Astrocyte (in vitro differentiated cells and primary cell): ENCODE results near the gene TBL2. TPM values are rescaled to one million over a fixed set of nuclear protein-coding genes. Genes with fewer than 3 reads are reported as not detected.

Experiments
- DNase-seq: peaks from one replicate; pipeline ENCODE4 v3.0.0-alpha.2; 2010; ENCODE audit warnings: low read depth
- FAIRE-seq: peaks from 2 replicates; lab custom pipeline; 2011; peaks lifted over from hg19 to GRCh38; lab: Jason Lieb, UNC
- H2AFZ ChIP-seq: 2 replicates; pipeline ENCODE4 v1.6.0; 2012; ENCODE audit warnings: low read depth, low read length, inconsistent platforms
- H3K27ac ChIP-seq: 2 replicates; pipeline ENCODE4 v1.5.1; 2011; ENCODE audit warnings: low read depth, low read length, inconsistent platforms
- H3K27me3 ChIP-seq: 2 replicates; pipeline ENCODE4 v1.6.0; 2011; ENCODE audit warnings: low read length, inconsistent platforms; ENCODE audit not compliant: insufficient read depth
- H3K36me3 ChIP-seq: 2 replicates; pipeline ENCODE4 v1.5.1; 2011; ENCODE audit warnings: low read length, inconsistent platforms; ENCODE audit not compliant: insufficient read depth
- H3K4me1 ChIP-seq: 2 replicates; pipeline ENCODE4 v1.5.1; 2011; ENCODE audit warnings: low read length, inconsistent platforms; ENCODE audit not compliant: insufficient read depth
- H3K4me2 ChIP-seq: 2 replicates; pipeline ENCODE4 v1.6.0; 2012; ENCODE audit warnings: low read length, inconsistent platforms
- H3K4me3 ChIP-seq: 2 replicates; pipeline ENCODE4 v1.5.1; 2011; ENCODE audit warnings: low read depth, mild to moderate bottlenecking, low read length, inconsistent platforms; ENCODE audit not compliant: insufficient read depth
- H3K79me2 ChIP-seq: 2 replicates; pipeline ENCODE4 v1.6.0; 2012; ENCODE audit warnings: mild to moderate bottlenecking, low read length, inconsistent platforms; ENCODE audit not compliant: insufficient read depth
- H3K9ac ChIP-seq: 2 replicates; pipeline ENCODE4 v1.6.0; 2012; ENCODE audit warnings: mild to moderate bottlenecking, low read length, inconsistent platforms
- H3K9me3 ChIP-seq: 2 replicates; pipeline ENCODE4 v1.5.1; 2012; ENCODE audit warnings: low read depth, mild to moderate bottlenecking, low read length, inconsistent platforms; ENCODE audit not compliant: insufficient read depth
- H4K20me1 ChIP-seq: 2 replicates; pipeline ENCODE4 v1.6.0; 2012; ENCODE audit warnings: low read length, inconsistent platforms; ENCODE audit not compliant: insufficient read depth
- H3K27ac Mint-ChIP-seq: one replicate; pipeline ENCODE4 v1.8.0; 2021; ENCODE audit warnings: mild to moderate bottlenecking, mixed read lengths; ENCODE audit not compliant: unreplicated experiment
- H3K27me3 Mint-ChIP-seq: one replicate; pipeline ENCODE4 v1.8.0; 2021; ENCODE audit warnings: low read depth, mixed read lengths; ENCODE audit not compliant: unreplicated experiment
- H3K36me3 Mint-ChIP-seq: one replicate; pipeline ENCODE4 v1.8.0; 2021; ENCODE audit warnings: low read depth, mixed read lengths; ENCODE audit not compliant: unreplicated experiment
- H3K4me1 Mint-ChIP-seq: one replicate; pipeline ENCODE4 v1.8.0; 2021; ENCODE audit warnings: low read depth, mixed read lengths; ENCODE audit not compliant: unreplicated experiment
- H3K4me3 Mint-ChIP-seq: one replicate; pipeline ENCODE4 v1.8.0; 2021; ENCODE audit warnings: mild to moderate bottlenecking, moderate library complexity, mixed read lengths; ENCODE audit not compliant: unreplicated experiment
- H3K9me3 Mint-ChIP-seq: one replicate; pipeline ENCODE4 v1.8.0; 2021; ENCODE audit warnings: mild to moderate bottlenecking, mixed read lengths; ENCODE audit not compliant: unreplicated experiment
- EZH2 ChIP-seq: IDR thresholded peaks from 2 replicates; pipeline ENCODE4 v1.6.1; 2012; ENCODE audit warnings: mild to moderate bottlenecking, low read length, inconsistent platforms; ENCODE audit not compliant: insufficient read depth
- total RNA-seq: library from RNA; stranded (reverse); gene quantifications from 2 replicates; pipeline ENCODE4 v1.2.1, GENCODE V29; 2021
- TF ChIP-seq, protein P1 (sequence below): IDR thresholded peaks from 2 replicates; pipeline ENCODE4 v1.5.1; 2011; ENCODE audit warnings: low read depth, mild to moderate bottlenecking, inconsistent platforms, low read length, moderate library complexity; ENCODE audit not compliant: insufficient read depth

TBL2 gene
- total RNA-seq, 1 donor from 2014 or later, result 54.8 TPM

DNA sequence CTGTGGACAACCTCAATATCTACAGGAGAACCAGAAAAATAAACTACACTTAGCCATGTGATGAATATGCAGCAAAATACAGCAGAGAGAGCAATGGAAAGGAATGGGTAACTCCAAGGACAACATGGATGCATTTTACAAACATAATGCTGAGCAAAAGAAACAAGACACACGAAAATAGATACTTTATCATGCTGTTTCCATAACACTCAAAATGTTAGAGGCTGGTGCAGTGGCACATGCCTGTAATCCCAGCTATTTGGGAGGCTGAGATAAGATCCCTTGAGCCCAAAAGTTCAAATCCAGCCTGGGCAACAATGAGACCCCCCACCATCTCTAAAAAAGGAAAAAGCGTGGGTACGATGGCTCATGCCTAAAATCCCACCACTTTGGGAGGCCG, 29.2 kb downstream of the TBL2 start:
- no peak overlapping the region for H3K27ac Mint-ChIP-seq
- peak overlapping the region; percentile 51 for H3K4me3 Mint-ChIP-seq
- H3K27me3 Mint-ChIP-seq, result no peaks in the 10 kb centered on the region
- FAIRE-seq, result no peak
- peaks cover 13% of the 10 kb centered on the region for H3K36me3 Mint-ChIP-seq
- no peak for DNase-seq
- Histone ChIP-seq H3K9ac (no peak overlapping the region), H3K79me2 (peaks cover 86% of the 10 kb centered on the region), H3K27me3 (no peaks in the 10 kb centered on the region), H2AFZ (no peak overlapping the region), H3K27ac (no peak overlapping the region), H4K20me1 (peaks cover 79% of the 10 kb centered on the region), H3K9me3 (no peaks in the 10 kb centered on the region), H3K4me2 (no peak overlapping the region), H3K36me3 (peaks cover 27% of the 10 kb centered on the region), H3K4me3 (no peak overlapping the region), H3K4me1 (no peaks in the 10 kb centered on the region)
- no peak for TF ChIP-seq EZH2
- TF ChIP-seq, protein P1, sequence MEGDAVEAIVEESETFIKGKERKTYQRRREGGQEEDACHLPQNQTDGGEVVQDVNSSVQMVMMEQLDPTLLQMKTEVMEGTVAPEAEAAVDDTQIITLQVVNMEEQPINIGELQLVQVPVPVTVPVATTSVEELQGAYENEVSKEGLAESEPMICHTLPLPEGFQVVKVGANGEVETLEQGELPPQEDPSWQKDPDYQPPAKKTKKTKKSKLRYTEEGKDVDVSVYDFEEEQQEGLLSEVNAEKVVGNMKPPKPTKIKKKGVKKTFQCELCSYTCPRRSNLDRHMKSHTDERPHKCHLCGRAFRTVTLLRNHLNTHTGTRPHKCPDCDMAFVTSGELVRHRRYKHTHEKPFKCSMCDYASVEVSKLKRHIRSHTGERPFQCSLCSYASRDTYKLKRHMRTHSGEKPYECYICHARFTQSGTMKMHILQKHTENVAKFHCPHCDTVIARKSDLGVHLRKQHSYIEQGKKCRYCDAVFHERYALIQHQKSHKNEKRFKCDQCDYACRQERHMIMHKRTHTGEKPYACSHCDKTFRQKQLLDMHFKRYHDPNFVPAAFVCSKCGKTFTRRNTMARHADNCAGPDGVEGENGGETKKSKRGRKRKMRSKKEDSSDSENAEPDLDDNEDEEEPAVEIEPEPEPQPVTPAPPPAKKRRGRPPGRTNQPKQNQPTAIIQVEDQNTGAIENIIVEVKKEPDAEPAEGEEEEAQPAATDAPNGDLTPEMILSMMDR, result no peak
- no peaks in the 10 kb centered on the region for H3K9me3 Mint-ChIP-seq
- no peaks in the 10 kb centered on the region for H3K4me1 Mint-ChIP-seq

DNA sequence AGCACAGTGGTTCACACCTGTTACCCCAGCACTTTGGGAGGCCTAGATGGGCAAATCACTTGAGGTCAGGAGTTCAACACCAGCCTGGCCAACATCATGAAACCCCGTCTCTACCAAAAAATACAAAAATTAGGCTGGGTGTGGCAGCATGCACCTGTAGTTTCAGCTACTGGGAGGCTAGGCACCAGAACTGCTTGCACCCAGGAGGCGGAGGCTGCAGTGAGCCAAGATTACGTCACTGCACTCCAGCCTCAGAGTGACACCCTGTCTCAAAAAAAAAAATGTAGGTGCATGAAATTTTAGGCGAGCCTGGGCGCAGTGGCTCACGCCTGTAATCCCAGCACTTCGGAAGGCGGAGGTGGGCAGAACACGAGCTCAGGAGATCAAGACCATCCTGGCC, 30.5 kb downstream of the TBL2 start:
- Histone ChIP-seq H3K4me2 (no peak overlapping the region), H3K4me3 (no peak overlapping the region), H3K36me3 (peaks cover 21% of the 10 kb centered on the region), H3K27me3 (no peaks in the 10 kb centered on the region), H3K9me3 (no peaks in the 10 kb centered on the region), H3K9ac (no peak overlapping the region), H2AFZ (no peak overlapping the region), H4K20me1 (peaks cover 79% of the 10 kb centered on the region), H3K4me1 (no peaks in the 10 kb centered on the region), H3K27ac (no peak overlapping the region), H3K79me2 (peaks cover 87% of the 10 kb centered on the region)
- no peaks in the 10 kb centered on the region for H3K9me3 Mint-ChIP-seq
- H3K27me3 Mint-ChIP-seq, result no peaks in the 10 kb centered on the region
- H3K4me3 Mint-ChIP-seq, result no peak overlapping the region
- H3K36me3 Mint-ChIP-seq, result peaks cover 13% of the 10 kb centered on the region
- no peaks in the 10 kb centered on the region for H3K4me1 Mint-ChIP-seq
- no peak for FAIRE-seq
- TF ChIP-seq EZH2, result no peak
- TF ChIP-seq, protein P1, result no peak
- H3K27ac Mint-ChIP-seq, result no peak overlapping the region
- no peak for DNase-seq

DNA sequence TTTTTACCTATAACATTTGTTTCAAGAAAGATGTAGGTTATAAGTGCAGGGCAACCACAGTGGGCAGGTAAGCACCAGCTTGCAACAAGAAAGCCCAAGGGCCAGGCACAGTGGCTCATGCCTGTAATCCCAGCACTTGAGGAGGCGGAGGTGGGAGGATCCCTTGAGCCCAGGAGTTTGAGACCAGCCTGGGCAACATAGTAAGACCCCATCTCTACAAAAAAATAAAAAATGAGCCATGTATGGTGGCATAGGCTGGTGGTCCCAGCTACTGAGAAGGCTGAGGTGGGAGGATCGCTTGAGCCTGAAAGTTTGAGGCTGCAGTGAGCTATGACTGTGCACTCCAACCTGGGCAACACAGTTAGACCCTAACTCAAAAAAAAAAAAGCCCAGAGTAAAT, 33.7 kb downstream of the TBL2 start:
- no peaks in the 10 kb centered on the region for H3K9me3 ChIP-seq
- peaks cover 28% of the 10 kb centered on the region for H3K36me3 ChIP-seq
- peaks cover 75% of the 10 kb centered on the region for H3K79me2 ChIP-seq
- no peak overlapping the region for H2AFZ ChIP-seq
- no peak overlapping the region for H3K4me3 Mint-ChIP-seq
- no peak overlapping the region for H3K4me3 ChIP-seq
- H3K9ac ChIP-seq, result no peak overlapping the region
- peaks cover 3% of the 10 kb centered on the region for H3K4me1 Mint-ChIP-seq
- TF ChIP-seq EZH2, result no peak
- TF ChIP-seq, protein P1, result no peak
- no peaks in the 10 kb centered on the region for H3K27me3 ChIP-seq
- no peak for DNase-seq
- no peak overlapping the region for H3K27ac ChIP-seq
- peaks cover 17% of the 10 kb centered on the region for H3K36me3 Mint-ChIP-seq
- no peak for FAIRE-seq
- peaks cover 76% of the 10 kb centered on the region for H4K20me1 ChIP-seq
- no peaks in the 10 kb centered on the region for H3K27me3 Mint-ChIP-seq
- H3K4me2 ChIP-seq, result no peak overlapping the region
- peak overlapping the region; percentile 41 for H3K27ac Mint-ChIP-seq
- H3K4me1 ChIP-seq, result no peaks in the 10 kb centered on the region
- no peaks in the 10 kb centered on the region for H3K9me3 Mint-ChIP-seq
